ENCODE data around the gene CYP3A4. TPM values are rescaled to one million over a fixed set of nuclear protein-coding genes. Genes with fewer than 3 reads are reported as not detected.
"Not testable (repeated sequence)": the region's sequence is repeated elsewhere in the genome, so short reads cannot be mapped to it uniquely, and the experiment has no call there.

The CYP3A4 gene
- total RNA-seq, 4 donors from 2014 or later = 10.0 to 44.9 (median 22.1) TPM; not detected in 1

- Histone ChIP-seq H3K4me3 (no peak overlapping the region), H3K27me3 (no peaks in the 10 kb centered on the region)
- 78 to 90% methylated on average over 4 to 6 of the region's 6 CpGs for WGBS, 2 donors (ENCODE audit: low coverage in 1 of 2)
These were observed 35.0 kb downstream of the CYP3A4 start for GRCh38 chr7:99748846-99749579.

DNA sequence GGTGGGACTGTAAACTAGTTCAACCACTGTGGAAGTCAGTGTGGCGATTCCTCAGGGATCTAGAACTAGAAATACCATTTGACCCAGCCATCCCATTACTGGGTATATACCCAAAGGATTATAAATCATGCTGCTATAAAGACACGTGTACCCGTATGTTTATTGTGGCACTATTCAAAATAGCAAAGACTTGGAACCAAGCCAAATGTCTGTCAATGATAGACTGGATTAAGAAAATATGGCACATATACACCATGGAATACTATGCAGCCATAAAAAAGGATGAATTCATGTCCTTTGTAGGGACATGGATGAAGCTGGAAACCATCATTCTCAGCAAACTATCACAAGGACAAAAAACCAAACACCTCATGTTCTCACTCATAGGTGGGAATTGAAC, 37.1 kb downstream of the CYP3A4 start:
- DNase-seq; intact Hi-C loops (cut with DNase I; ENCODE audit: low total_unique reads); in situ Hi-C loops (cut with MboI; ENCODE audit: low pct_ligation_motif_present in 1 of 4, low pct_unique_long_range_greater_than_20kb in 1 of 4, low sequenced_read_pairs in 3 of 4); H3K27me3 ChIP-seq; H3K4me3 ChIP-seq; H3K36me3 ChIP-seq; H3K9me3 ChIP-seq; H3K27ac ChIP-seq: not testable (repeated sequence)
- 59% methylated on average over 3 of the region's 3 CpGs; no CpG with 5 or more reads in 1 of the 2 donors for WGBS, 2 donors (ENCODE audit: low coverage in 1 of 2)
- peaks cover 2 to 13% (median 6%) of the 10 kb centered on the region in 4 donors for H3K4me1 ChIP-seq

More at GRCh38 chr7:99748846-99749579, 35.0 kb downstream of the CYP3A4 start:
- in situ Hi-C loops (cut with MboI; ENCODE audit: low pct_ligation_motif_present in 1 of 4, low pct_unique_long_range_greater_than_20kb in 1 of 4, low sequenced_read_pairs in 3 of 4) = no loop called here
- intact Hi-C loops (cut with DNase I; ENCODE audit: low total_unique reads) = no loop called here
- no peak overlapping the region for H3K27ac ChIP-seq
- H3K36me3 ChIP-seq = no peaks in the 10 kb centered on the region
- TF ChIP-seq POLR2A (IDR thresholded peaks at IDR 0.05) (no peak), EP300 (IDR thresholded peaks at IDR 0.05; ENCODE audit: low read depth) (no peak), POLR2AphosphoS5 (IDR thresholded peaks at IDR 0.05) (no peak)
- TF ChIP-seq, protein P1, sequence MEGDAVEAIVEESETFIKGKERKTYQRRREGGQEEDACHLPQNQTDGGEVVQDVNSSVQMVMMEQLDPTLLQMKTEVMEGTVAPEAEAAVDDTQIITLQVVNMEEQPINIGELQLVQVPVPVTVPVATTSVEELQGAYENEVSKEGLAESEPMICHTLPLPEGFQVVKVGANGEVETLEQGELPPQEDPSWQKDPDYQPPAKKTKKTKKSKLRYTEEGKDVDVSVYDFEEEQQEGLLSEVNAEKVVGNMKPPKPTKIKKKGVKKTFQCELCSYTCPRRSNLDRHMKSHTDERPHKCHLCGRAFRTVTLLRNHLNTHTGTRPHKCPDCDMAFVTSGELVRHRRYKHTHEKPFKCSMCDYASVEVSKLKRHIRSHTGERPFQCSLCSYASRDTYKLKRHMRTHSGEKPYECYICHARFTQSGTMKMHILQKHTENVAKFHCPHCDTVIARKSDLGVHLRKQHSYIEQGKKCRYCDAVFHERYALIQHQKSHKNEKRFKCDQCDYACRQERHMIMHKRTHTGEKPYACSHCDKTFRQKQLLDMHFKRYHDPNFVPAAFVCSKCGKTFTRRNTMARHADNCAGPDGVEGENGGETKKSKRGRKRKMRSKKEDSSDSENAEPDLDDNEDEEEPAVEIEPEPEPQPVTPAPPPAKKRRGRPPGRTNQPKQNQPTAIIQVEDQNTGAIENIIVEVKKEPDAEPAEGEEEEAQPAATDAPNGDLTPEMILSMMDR (IDR thresholded peaks at IDR 0.05) = no peak
- no peaks in the 10 kb centered on the region for H3K9me3 ChIP-seq
- peaks cover 4 to 23% (median 10%) of the 10 kb centered on the region in 4 donors for H3K4me1 ChIP-seq
- DNase-seq = no peak

- intact Hi-C loops (cut with DNase I; ENCODE audit: low total_unique reads); in situ Hi-C loops (cut with MboI; ENCODE audit: low pct_ligation_motif_present in 1 of 4, low pct_unique_long_range_greater_than_20kb in 1 of 4, low sequenced_read_pairs in 3 of 4): not testable (repeated sequence)
These were observed 38.6 kb downstream of the CYP3A4 start for GRCh38 chr7:99745395-99745794.

DNA sequence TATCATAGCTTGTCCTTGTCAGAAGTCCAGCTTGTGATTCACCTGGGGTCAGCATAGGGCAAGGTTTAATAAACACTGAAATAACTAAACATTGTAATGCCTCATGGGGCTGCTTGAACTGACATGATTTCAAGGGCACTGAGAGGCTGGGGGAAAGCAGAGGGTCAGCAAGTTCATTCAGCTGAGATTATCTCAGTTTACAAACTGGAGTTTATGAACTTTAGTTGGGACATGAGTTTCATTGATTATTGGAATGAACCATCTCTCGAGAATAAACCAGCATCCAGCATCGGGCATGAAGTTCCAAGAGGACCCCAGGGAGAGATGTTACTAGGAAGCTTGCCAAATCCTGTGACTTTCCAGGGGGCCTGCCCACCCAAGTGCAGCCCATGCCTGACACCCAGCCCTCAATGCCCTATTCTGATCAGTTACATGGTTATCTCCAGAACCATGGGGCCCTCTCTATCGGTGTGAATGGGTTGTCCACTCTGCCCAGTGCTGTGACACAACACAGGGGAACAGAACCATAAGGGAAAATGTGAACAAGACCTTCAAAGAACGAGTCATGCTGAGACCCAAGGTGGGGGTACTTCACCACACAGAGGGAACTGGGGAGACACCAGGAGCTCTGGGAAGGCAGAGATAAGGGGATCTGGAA, 41.1 kb downstream of the CYP3A4 start:
- Histone ChIP-seq H3K4me3 (no peak overlapping the region), H3K4me1 (no peaks in the 10 kb centered on the region), H3K27me3 (no peaks in the 10 kb centered on the region), H3K9me3 (no peaks in the 10 kb centered on the region), H3K27ac (no peak overlapping the region), H3K36me3 (no peaks in the 10 kb centered on the region)
- in situ Hi-C loops (cut with MboI; ENCODE audit: low pct_ligation_motif_present in 1 of 4, low pct_unique_long_range_greater_than_20kb in 1 of 4, low sequenced_read_pairs in 3 of 4) = no loop called here
- TF ChIP-seq POLR2A (IDR thresholded peaks at IDR 0.05) (no peak), POLR2AphosphoS5 (IDR thresholded peaks at IDR 0.05) (no peak), EP300 (IDR thresholded peaks at IDR 0.05; ENCODE audit: low read depth) (no peak)
- TF ChIP-seq, protein P1 (IDR thresholded peaks at IDR 0.05) = no peak
- DNase-seq = no peak
- 50 to 84% methylated on average over 1 to 4 of the region's 4 CpGs for WGBS, 2 donors (ENCODE audit: low coverage in 1 of 2)
- intact Hi-C loops (cut with DNase I; ENCODE audit: low total_unique reads) = no loop called here

More at GRCh38 chr7:99745395-99745794, 38.6 kb downstream of the CYP3A4 start:
- WGBS, 2 donors (ENCODE audit: low coverage in 1 of 2) = 75 to 78% methylated on average over 1 to 3 of the region's 3 CpGs
- H3K27ac ChIP-seq, H3K36me3 ChIP-seq, DNase-seq, H3K27me3 ChIP-seq, H3K4me1 ChIP-seq, H3K9me3 ChIP-seq, H3K4me3 ChIP-seq: not testable (repeated sequence)

- Histone ChIP-seq H3K4me1 (no peaks in the 10 kb centered on the region), H3K27ac (no peak overlapping the region), H3K36me3 (no peaks in the 10 kb centered on the region), H3K27me3 (no peaks in the 10 kb centered on the region), H3K4me3 (no peak overlapping the region), H3K9me3 (no peaks in the 10 kb centered on the region)
- TF ChIP-seq EP300 (IDR thresholded peaks at IDR 0.05; ENCODE audit: low read depth) = no peak
- TF ChIP-seq, protein P1 (IDR thresholded peaks at IDR 0.05) = no peak
- TF ChIP-seq POLR2AphosphoS5 (IDR thresholded peaks at IDR 0.05) = no peak
- no peak for TF ChIP-seq POLR2A (IDR thresholded peaks at IDR 0.05)
- intact Hi-C loops (cut with DNase I; ENCODE audit: low total_unique reads) (no loop called here), in situ Hi-C loops (cut with MboI; ENCODE audit: low pct_ligation_motif_present in 1 of 4, low pct_unique_long_range_greater_than_20kb in 1 of 4, low sequenced_read_pairs in 3 of 4) (no loop called here)
- 75% methylated on average over 2 of the region's 2 CpGs; no CpG with 5 or more reads in 1 of the 2 donors for WGBS, 2 donors (ENCODE audit: low coverage in 1 of 2)
- no peak for DNase-seq
These were observed 42.6 kb downstream of the CYP3A4 start for GRCh38 chr7:99741441-99741795.

Data from transverse colon (tissue), 4 donors.